ENCODE data around the gene CDC34.

CDC34 gene

DNA sequence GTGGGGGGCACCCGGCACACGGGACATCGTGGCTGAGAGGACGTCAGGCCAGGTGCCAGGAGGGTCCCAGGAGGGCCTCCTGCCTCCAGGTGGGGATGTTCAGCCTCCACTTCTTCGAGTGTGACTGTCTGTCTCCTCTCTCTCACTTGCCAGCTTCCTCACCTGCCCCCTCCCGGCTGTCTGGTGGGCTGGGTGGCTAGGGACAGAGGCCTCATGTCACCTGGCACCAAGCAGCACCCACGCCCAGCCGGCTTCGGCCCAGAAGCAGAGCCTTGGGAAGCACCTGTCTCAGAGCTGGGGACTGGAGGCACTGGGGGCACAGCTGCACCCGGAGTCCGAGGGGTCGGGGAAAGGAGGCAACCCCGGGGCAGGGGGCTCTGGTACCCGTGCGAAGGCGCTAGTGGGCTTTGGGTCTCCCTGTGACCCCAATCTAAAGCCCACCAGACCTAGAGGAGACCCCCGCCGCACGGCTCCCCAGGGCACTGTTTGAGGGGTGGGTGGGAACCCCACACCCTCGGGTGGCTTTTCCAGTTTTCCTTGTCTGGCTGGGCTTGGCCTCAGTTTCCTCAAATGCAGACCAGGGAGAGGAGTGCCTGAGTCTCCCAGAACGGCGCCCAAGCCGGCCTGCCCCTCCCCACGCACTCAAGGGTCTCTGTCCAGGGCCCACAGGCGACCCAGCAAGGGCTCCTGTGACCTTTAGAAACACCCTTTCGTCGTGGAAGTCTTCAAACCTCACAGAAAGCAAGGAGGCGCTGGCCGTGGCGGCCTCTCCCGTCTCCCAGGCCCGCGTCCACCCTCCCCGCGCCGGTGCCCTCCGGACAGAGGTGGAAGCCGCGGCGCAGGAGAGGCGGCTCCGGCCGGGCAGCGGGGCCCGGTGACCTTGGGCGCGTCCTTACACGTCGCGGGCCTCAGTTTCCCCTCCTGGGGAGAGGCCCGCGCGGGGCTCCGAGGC, 57.5 kb downstream of the CDC34 start:
- no peak for DNase-seq (ENCODE audit: low read depth)

DNA sequence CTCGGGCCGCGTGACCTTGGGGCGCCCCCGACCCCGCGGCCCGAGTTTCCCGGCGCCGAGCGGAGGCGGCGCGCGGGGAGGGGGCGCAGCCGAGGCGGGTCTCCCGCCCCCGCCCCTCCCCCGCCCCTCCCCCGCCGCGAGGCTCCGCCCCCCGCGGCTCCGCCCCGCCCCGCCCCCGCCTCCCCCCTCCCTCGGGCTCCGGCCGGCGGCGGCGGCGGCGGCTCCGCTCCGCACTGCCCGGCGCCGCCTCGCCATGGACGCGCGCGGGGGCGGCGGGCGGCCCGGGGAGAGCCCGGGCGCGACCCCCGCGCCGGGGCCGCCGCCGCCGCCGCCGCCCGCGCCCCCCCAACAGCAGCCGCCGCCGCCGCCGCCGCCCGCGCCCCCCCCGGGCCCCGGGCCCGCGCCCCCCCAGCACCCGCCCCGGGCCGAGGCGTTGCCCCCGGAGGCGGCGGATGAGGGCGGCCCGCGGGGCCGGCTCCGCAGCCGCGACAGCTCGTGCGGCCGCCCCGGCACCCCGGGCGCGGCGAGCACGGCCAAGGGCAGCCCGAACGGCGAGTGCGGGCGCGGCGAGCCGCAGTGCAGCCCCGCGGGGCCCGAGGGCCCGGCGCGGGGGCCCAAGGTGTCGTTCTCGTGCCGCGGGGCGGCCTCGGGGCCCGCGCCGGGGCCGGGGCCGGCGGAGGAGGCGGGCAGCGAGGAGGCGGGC, 58.3 kb downstream of the CDC34 start, which contains the start of gene HCN2:
Gene HCN2, plus strand, starts transcription at position 189 of the 703 bp plus-strand sequence. Its CDS starts 65 bp downstream, at position 254.
- DNase-seq (ENCODE audit: low read depth): no peak

DNA sequence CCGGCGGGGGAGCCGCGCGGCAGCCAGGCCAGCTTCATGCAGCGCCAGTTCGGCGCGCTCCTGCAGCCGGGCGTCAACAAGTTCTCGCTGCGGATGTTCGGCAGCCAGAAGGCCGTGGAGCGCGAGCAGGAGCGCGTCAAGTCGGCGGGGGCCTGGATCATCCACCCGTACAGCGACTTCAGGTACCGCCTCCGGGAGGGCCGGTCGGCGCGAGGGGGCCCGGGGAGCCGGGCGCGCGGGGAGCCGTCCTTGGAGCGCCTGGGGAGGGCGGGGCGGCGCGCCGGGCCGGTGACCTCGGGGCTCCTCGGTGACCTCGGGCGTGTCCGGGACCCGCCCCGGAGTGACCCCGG, 58.8 kb downstream of the CDC34 start:
- no peak for DNase-seq (ENCODE audit: low read depth)

DNA sequence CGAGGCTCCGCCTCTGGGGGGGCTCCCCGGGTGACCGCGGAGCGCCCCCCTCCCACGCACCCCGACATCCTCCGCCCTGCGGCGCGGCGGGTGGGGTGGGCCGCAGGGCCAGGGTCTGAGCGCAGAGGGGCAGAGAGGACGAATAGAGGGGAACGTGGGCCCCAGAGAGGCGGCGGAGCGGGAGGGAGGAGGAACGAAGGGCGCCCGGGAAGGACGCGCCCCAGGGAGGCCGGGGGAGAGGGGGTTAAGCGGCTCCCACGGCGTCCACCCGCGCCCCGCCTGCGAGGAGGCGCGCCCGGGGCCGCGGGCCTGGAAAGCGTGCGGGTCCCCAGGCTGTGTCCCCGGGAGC, 59.2 kb downstream of the CDC34 start:
- no peak for DNase-seq (ENCODE audit: low read depth)

DNA sequence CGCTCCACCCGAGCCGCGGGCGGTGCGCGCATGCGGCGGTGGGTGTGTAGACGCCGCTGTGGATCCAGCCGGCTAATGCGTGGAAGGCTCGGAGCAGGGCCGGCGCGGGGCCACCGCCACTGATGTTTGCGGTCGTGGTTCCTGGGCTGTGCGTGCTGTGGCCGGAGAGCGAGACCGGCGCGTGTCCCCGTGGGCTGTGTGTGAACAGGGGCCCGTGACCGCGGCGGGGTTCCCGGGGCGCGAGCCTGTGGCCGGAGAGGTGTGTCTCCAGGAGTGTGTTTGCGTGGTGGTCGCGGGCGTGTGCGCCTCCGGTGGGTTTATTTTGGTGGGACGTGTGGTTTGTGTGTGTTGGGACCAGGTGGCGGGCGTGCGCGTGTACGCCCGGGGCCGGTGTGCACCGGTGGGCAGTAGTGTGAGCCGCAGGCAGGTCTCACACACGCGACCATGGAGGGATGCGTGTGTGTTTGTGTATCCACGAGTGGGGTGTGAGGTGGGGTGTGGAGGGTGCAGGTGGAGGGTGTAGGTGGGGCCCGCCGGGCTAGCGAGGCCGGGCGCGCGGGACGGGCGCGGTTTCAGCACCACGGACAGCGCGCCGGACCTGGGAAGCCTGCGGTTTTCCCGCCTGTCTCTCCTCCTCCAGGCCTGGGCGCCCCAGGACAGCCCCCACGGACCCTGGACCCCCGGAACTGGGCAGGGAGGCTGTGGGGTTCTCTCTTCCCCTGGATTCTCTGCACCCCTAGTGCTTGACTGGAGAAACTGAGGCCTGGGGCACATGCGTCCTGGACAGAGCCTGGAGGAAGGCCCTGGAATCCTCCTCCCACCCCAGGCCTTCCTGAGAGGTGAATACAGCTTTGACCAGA, 59.8 kb downstream of the CDC34 start:
- no peak for DNase-seq (ENCODE audit: low read depth)
